ENCODE results near the gene ZNF74.

ZNF74 gene

GRCh38 chr22:20456064-20456721, 62.2 kb downstream of the ZNF74 start:
- H3K27ac ChIP-seq (ENCODE audit: extremely low read depth, low read depth, low read length): no peak overlapping the region
- no peak overlapping the region for H3K4me3 ChIP-seq (ENCODE audit: low read depth, low read length)
- no peaks in the 10 kb centered on the region for H3K9me3 ChIP-seq (ENCODE audit: control insufficient read depth, insufficient read depth, low read depth, low read length)
- H3K36me3 ChIP-seq (ENCODE audit: control insufficient read depth in 2 of 2, insufficient read depth in 1 of 2, low read length in 2 of 2): peaks cover 0 to 86% of the 10 kb centered on the region in 2 experiments; a peak in 2 of 3 replicates
- no peaks in the 10 kb centered on the region for H3K4me1 ChIP-seq (ENCODE audit: control insufficient read depth, insufficient read depth, low read length)
- CTCF ChIA-PET: interaction anchor here (0.6 to 10.0 kb wide), 24 partner anchors 11 to 328 kb away, joined by 3 to 133 read pairs (median 4); partner anchors contain the start of gene KLHL22
- TF ChIP-seq SP7 (tag by site-specific recombination; IDR thresholded peaks at IDR 0.05): no peak
- TF ChIP-seq ZNF184 (tag by site-specific recombination; IDR thresholded peaks at IDR 0.05): no peak
- 0 out of 2 replicates have a peak, but pooled peaks have one; percentile 16 for TF ChIP-seq ZXDB (tag by site-specific recombination; IDR thresholded peaks at IDR 0.05)
- TF ChIP-seq ZNF692 (tag by site-specific recombination; IDR thresholded peaks at IDR 0.05): no peak
- peak; percentile 47; the same call in 1 of the 2 replicates for TF ChIP-seq ZSCAN30 (tag by site-specific recombination; IDR thresholded peaks at IDR 0.05)
- peak; percentile 57 for TF ChIP-seq ZBTB44 (tag by site-specific recombination; IDR thresholded peaks at IDR 0.05)
- TF ChIP-seq ZFHX2 (tag by site-specific recombination; conservative IDR thresholded peaks at IDR 0.05): peak; percentile 70
- TF ChIP-seq ZNF10 (tag by site-specific recombination; IDR thresholded peaks at IDR 0.05): no peak
- TF ChIP-seq ZNF639 (tag by site-specific recombination; IDR thresholded peaks at IDR 0.05): no peak
- peak; percentile 88 for TF ChIP-seq ZNF654 (tag by site-specific recombination; IDR thresholded peaks at IDR 0.05; ENCODE audit: low read depth)
- TF ChIP-seq ZNF660 (tag by site-specific recombination; IDR thresholded peaks at IDR 0.05): peak; percentile 65; the same call in 1 of the 2 replicates
- no peak for TF ChIP-seq SALL2 (tag by site-specific recombination; IDR thresholded peaks at IDR 0.05; ENCODE audit: borderline replicate concordance)
- TF ChIP-seq GLIS1 (tag by site-specific recombination; IDR thresholded peaks at IDR 0.05): peak; percentile 19; the same call in 1 of the 2 replicates
- TF ChIP-seq PRDM4 (tag by site-specific recombination; IDR thresholded peaks at IDR 0.05): 0 out of 2 replicates have a peak, but pooled peaks have one; percentile 50
- TF ChIP-seq ZNF2 (tag by site-specific recombination; IDR thresholded peaks at IDR 0.05): peak; percentile 76
- TF ChIP-seq EGR2 (tag by site-specific recombination; IDR thresholded peaks at IDR 0.05; ENCODE audit: low read depth): peak; percentile 67
- TF ChIP-seq CTCF (tag by site-specific recombination; IDR thresholded peaks at IDR 0.05): peak; percentile 77
- TF ChIP-seq ZNF19 (tag by site-specific recombination; IDR thresholded peaks at IDR 0.05; ENCODE audit: low read depth): no peak
- peak; percentile 20; the same call in 1 of the 2 replicates for TF ChIP-seq TRIM28 (IDR thresholded peaks at IDR 0.05; ENCODE audit: borderline replicate concordance, low read length)
- TF ChIP-seq KLF9 (tag by site-specific recombination; IDR thresholded peaks at IDR 0.05; ENCODE audit: low read depth): 0 out of 2 replicates have a peak, but pooled peaks have one; percentile 19
- POLR2A ChIA-PET: interaction anchor here (0.6 to 1.4 kb wide), 5 partner anchors 19 to 136 kb away, joined by 3 to 8 read pairs (median 3); partner anchors contain the start of gene DGCR6L

Data from HEK293 (cell line).